ENCODE measurements around the gene TBRG4.
"Not testable (repeated sequence)": the region's sequence is repeated elsewhere in the genome, so short reads cannot be mapped to it uniquely, and the experiment has no call there.

TBRG4 gene

GRCh38 chr7:45111298-45112223, at the start of gene TBRG4:
TSS of gene TBRG4 (minus strand) at chr7:45111697. CDS start at chr7:45109237, 2,460 bp downstream.
- DNase-seq (ENCODE audit: low read depth, low spot score) = peak; percentile 98

GRCh38 chr7:45161138-45161537, 49.6 kb upstream of the TBRG4 start:
- DNase-seq (ENCODE audit: low read depth, low spot score) = no peak

- DNase-seq (ENCODE audit: low read depth, low spot score) = no peak
Observed at GRCh38 chr7:45160417-45160881, 49.0 kb upstream of the TBRG4 start.

- DNase-seq (ENCODE audit: low read depth, low spot score) = no peak
Observed at GRCh38 chr7:45159296-45159695, 47.8 kb upstream of the TBRG4 start.

GRCh38 chr7:45158471-45158870, 47.0 kb upstream of the TBRG4 start:
- no peak for DNase-seq (ENCODE audit: low read depth, low spot score)

- DNase-seq (ENCODE audit: low read depth, low spot score) = no peak
Observed at GRCh38 chr7:45157653-45158401, 46.3 kb upstream of the TBRG4 start, which contains the start of gene RAMP3. TSS of gene RAMP3 (plus strand) at chr7:45157791. CDS start at chr7:45157829, 38 bp downstream.

GRCh38 chr7:45157286-45157652, 45.8 kb upstream of the TBRG4 start:
- no peak for DNase-seq (ENCODE audit: low read depth, low spot score)

- DNase-seq (ENCODE audit: low read depth, low spot score) = no peak
Observed at GRCh38 chr7:45156516-45157272, 45.2 kb upstream of the TBRG4 start.

- no peak for DNase-seq (ENCODE audit: low read depth, low spot score)
Observed at GRCh38 chr7:45155941-45156340, 44.4 kb upstream of the TBRG4 start.

GRCh38 chr7:45155357-45155900, 43.9 kb upstream of the TBRG4 start:
- DNase-seq (ENCODE audit: low read depth, low spot score) = no peak

- DNase-seq (ENCODE audit: low read depth, low spot score) = not testable (repeated sequence)
Observed at GRCh38 chr7:45153861-45154260, 42.4 kb upstream of the TBRG4 start.

GRCh38 chr7:45153233-45153632, 41.7 kb upstream of the TBRG4 start:
- no peak for DNase-seq (ENCODE audit: low read depth, low spot score)

- no peak for DNase-seq (ENCODE audit: low read depth, low spot score)
Observed at GRCh38 chr7:45151967-45152366, 40.5 kb upstream of the TBRG4 start.

- DNase-seq (ENCODE audit: low read depth, low spot score) = no peak
Observed at GRCh38 chr7:45151131-45151684, 39.7 kb upstream of the TBRG4 start.

GRCh38 chr7:45150199-45150598, 38.7 kb upstream of the TBRG4 start:
- no peak for DNase-seq (ENCODE audit: low read depth, low spot score)

GRCh38 chr7:45149606-45150005, 38.1 kb upstream of the TBRG4 start:
- no peak for DNase-seq (ENCODE audit: low read depth, low spot score)

GRCh38 chr7:45148653-45148973, 37.1 kb upstream of the TBRG4 start:
- DNase-seq (ENCODE audit: low read depth, low spot score) = no peak

- DNase-seq (ENCODE audit: low read depth, low spot score) = no peak
Observed at GRCh38 chr7:45147858-45148652, 36.6 kb upstream of the TBRG4 start.

- DNase-seq (ENCODE audit: low read depth, low spot score) = no peak
Observed at GRCh38 chr7:45146531-45147379, 35.3 kb upstream of the TBRG4 start.

- DNase-seq (ENCODE audit: low read depth, low spot score) = no peak
Observed at GRCh38 chr7:45145881-45146280, 34.4 kb upstream of the TBRG4 start.
